ENCODE measurements around the gene LDB3.

GRCh38 chr10:86649471-86650150, 18.7 kb upstream of the LDB3 start:
- TF ChIP-seq CTCF (IDR thresholded peaks at IDR 0.05) (no peak), POLR2A (IDR thresholded peaks at IDR 0.05) (no peak), EP300 (IDR thresholded peaks at IDR 0.05) (no peak), POLR2AphosphoS5 (IDR thresholded peaks at IDR 0.05) (no peak)

Data from upper lobe of left lung (tissue), 4 donors.